ENCODE data around the gene SPEM2. TPM values are rescaled to one million over a fixed set of nuclear protein-coding genes. Genes with fewer than 3 reads are reported as not detected.

Gene SPEM2
- total and polyA plus RNA-seq, 2 of the 4 experiments (the other 2 are of a cell fraction): not detected

GRCh38 chr17:7408863-7409262 is 16.6 kb upstream of the SPEM2 start:
- intact Hi-C loops (cut with micrococcal nuclease): no loop called here

More at GRCh38 chr17:7408863-7409262, 16.6 kb upstream of the SPEM2 start:
- H3K4me2 ChIP-seq (ENCODE audit: low read depth, low read length): no peak overlapping the region
- H3K23ac ChIP-seq (ENCODE audit: low read depth, low read length): no peak overlapping the region
- H2BK5ac ChIP-seq (ENCODE audit: low read depth, low read length, poor library complexity, severe bottlenecking): no peak overlapping the region
- H4K20me1 ChIP-seq (ENCODE audit: insufficient read depth, low read length): peaks cover 7% of the 10 kb centered on the region
- H3K4me1 ChIP-seq (ENCODE audit: control insufficient read depth, insufficient read depth, low read length): peaks cover 8% of the 10 kb centered on the region
- in situ Hi-C loops (cut with MboI; ENCODE audit: low sequenced_read_pairs): no loop called here
- BruUV-seq (replicated peaks): no TSS peak
- no peak overlapping the region for H3K9ac ChIP-seq (ENCODE audit: low read depth, low read length)
- POLR2A ChIA-PET (ENCODE audit: unreplicated experiment): no interaction called here
- no peak overlapping the region for H3K18ac ChIP-seq (ENCODE audit: low read depth, low read length)
- H3K9me3 ChIP-seq (ENCODE audit: control insufficient read depth, insufficient read depth, low read length): no peaks in the 10 kb centered on the region
- H2AFZ ChIP-seq (replicated peaks; ENCODE audit: low read length, poor library complexity): no peak overlapping the region
- no peaks in the 10 kb centered on the region for H3K27me3 ChIP-seq (ENCODE audit: control insufficient read depth, insufficient read depth, low read length)
- TF ChIP-seq NFE2L2 (IDR thresholded peaks at IDR 0.05; ENCODE audit: low read depth, low read length): no peak
- no peak for TF ChIP-seq FOS (IDR thresholded peaks at IDR 0.05; ENCODE audit: low read depth, low read length)
- no peak for TF ChIP-seq CHD1 (IDR thresholded peaks at IDR 0.05; ENCODE audit: low read depth, low read length)
- no peak for TF ChIP-seq POLR2A (IDR thresholded peaks at IDR 0.05; ENCODE audit: low read depth, low read length)
- TF ChIP-seq, protein P1, sequence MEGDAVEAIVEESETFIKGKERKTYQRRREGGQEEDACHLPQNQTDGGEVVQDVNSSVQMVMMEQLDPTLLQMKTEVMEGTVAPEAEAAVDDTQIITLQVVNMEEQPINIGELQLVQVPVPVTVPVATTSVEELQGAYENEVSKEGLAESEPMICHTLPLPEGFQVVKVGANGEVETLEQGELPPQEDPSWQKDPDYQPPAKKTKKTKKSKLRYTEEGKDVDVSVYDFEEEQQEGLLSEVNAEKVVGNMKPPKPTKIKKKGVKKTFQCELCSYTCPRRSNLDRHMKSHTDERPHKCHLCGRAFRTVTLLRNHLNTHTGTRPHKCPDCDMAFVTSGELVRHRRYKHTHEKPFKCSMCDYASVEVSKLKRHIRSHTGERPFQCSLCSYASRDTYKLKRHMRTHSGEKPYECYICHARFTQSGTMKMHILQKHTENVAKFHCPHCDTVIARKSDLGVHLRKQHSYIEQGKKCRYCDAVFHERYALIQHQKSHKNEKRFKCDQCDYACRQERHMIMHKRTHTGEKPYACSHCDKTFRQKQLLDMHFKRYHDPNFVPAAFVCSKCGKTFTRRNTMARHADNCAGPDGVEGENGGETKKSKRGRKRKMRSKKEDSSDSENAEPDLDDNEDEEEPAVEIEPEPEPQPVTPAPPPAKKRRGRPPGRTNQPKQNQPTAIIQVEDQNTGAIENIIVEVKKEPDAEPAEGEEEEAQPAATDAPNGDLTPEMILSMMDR (conservative IDR thresholded peaks at IDR 0.05; ENCODE audit: low read depth, low read length): no peak
- TF ChIP-seq USF2 (IDR thresholded peaks at IDR 0.05; ENCODE audit: low read depth, low read length): no peak
- TF ChIP-seq ELK1 (IDR thresholded peaks at IDR 0.05; ENCODE audit: borderline replicate concordance, low read depth, low read length): no peak
- TF ChIP-seq MAFK (IDR thresholded peaks at IDR 0.05; ENCODE audit: low read depth, low read length): no peak
- no peak for TF ChIP-seq MXI1 (IDR thresholded peaks at IDR 0.05; ENCODE audit: borderline replicate concordance, low read depth, low read length)
- TF ChIP-seq BHLHE40 (IDR thresholded peaks at IDR 0.05; ENCODE audit: low read depth, low read length): no peak
- TF ChIP-seq RCOR1 (IDR thresholded peaks at IDR 0.05; ENCODE audit: insufficient replicate concordance, low read length): no peak
- TF ChIP-seq RAD21 (IDR thresholded peaks at IDR 0.05; ENCODE audit: low read length): no peak
- dilution Hi-C loops (cut with HindIII; ENCODE audit: low sequenced_read_pairs, unreplicated experiment): no loop called here
- CTCF ChIA-PET: no interaction called here
- H3K56ac ChIP-seq (ENCODE audit: extremely low read depth, insufficient read depth, low read length): no peak overlapping the region
- no peak overlapping the region for H3K4ac ChIP-seq (ENCODE audit: low read depth, low read length)
- no peak overlapping the region for H2AK9ac ChIP-seq (replicated peaks; ENCODE audit: low read depth, low read length, poor library complexity)
- no peak overlapping the region for H3K4me3 ChIP-seq (ENCODE audit: insufficient read depth, low read depth, low read length)
- H4K5ac ChIP-seq (ENCODE audit: low read depth, low read length): no peak overlapping the region
- H4K8ac ChIP-seq (ENCODE audit: low read depth in 2 of 2, low read length in 2 of 2): no peak overlapping the region
- H2BK120ac ChIP-seq (ENCODE audit: low read depth, low read length): no peak overlapping the region
- H2BK15ac ChIP-seq (ENCODE audit: low read depth, low read length): no peak overlapping the region
- H2BK20ac ChIP-seq (ENCODE audit: low read depth, low read length): no peak overlapping the region
- H3K9me1 ChIP-seq (ENCODE audit: insufficient read depth, low read length): peaks cover 4% of the 10 kb centered on the region; the same call in 1 of the 2 replicates
- peaks cover 29% of the 10 kb centered on the region for H3K36me3 ChIP-seq (ENCODE audit: control insufficient read depth, insufficient read depth, low read length)
- WGBS, 2 experiments (ENCODE audit: extremely low coverage in 2 of 2, insufficient read length in 1 of 2): 100% methylated on average over 1 of the region's 6 CpGs; no CpG with 5 or more reads in 1 of the 2 experiments
- H4K91ac ChIP-seq (ENCODE audit: insufficient read depth, low read depth, low read length): no peak overlapping the region
- no peak for DNase-seq
- H3K79me1 ChIP-seq (ENCODE audit: low read depth in 1 of 2, low read length in 2 of 2): peaks cover 0 to 33% of the 10 kb centered on the region in 2 experiments; a peak in 3 of 4 replicates
- ATAC-seq (ENCODE audit: low read depth): no peak
- no peak overlapping the region for H3K27ac ChIP-seq (ENCODE audit: insufficient read depth, low read length)
- no peak overlapping the region for H2AK5ac ChIP-seq (ENCODE audit: low read depth, low read length)
- H3K14ac ChIP-seq (replicated peaks; ENCODE audit: low read depth, low read length): no peak overlapping the region
